GM10266 (cell line): Measurements from ENCODE around the gene ARMC10.

ENCODE experiments used
- DNase-seq: peaks from one replicate; pipeline ENCODE4 v3.0.0; 2012; ENCODE audit errors: extremely low spot score
- CTCF ChIP-seq: IDR thresholded peaks from 2 replicates; pipeline ENCODE4 v1.5.1; 2012; ENCODE audit warnings: mild to moderate bottlenecking, low read depth; ENCODE audit not compliant: control insufficient read depth, insufficient read depth; ENCODE audit errors: missing control alignments

The ARMC10 gene

GRCh38 chr7:103116511-103116910 is 41.6 kb downstream of the ARMC10 start:
- DNase-seq, result no peak
- no peak for TF ChIP-seq CTCF

GRCh38 chr7:103116991-103117390 is 42.1 kb downstream of the ARMC10 start:
- DNase-seq, result no peak
- no peak for TF ChIP-seq CTCF

GRCh38 chr7:103117465-103117864 is 42.5 kb downstream of the ARMC10 start:
- DNase-seq, result no peak
- TF ChIP-seq CTCF, result no peak

- DNase-seq, result no peak
- no peak for TF ChIP-seq CTCF
Observed at GRCh38 chr7:103119791-103120291, 44.9 kb downstream of the ARMC10 start.

- no peak for DNase-seq
- no peak for TF ChIP-seq CTCF
Observed at GRCh38 chr7:103120362-103120761, 45.4 kb downstream of the ARMC10 start.

- DNase-seq, result no peak
- no peak for TF ChIP-seq CTCF
Observed at GRCh38 chr7:103121641-103122040, 46.7 kb downstream of the ARMC10 start.

GRCh38 chr7:103123529-103123928 is 48.6 kb downstream of the ARMC10 start:
- TF ChIP-seq CTCF, result no peak
- DNase-seq, result no peak
